ENCODE data around the gene CAPN11. TPM values are rescaled to one million over a fixed set of nuclear protein-coding genes. Genes with fewer than 3 reads are reported as not detected.
A peak's percentile ranks its signal among the peaks of the same experiment; 100 is the strongest.
"Not testable (repeated sequence)": the region's sequence is repeated elsewhere in the genome, so short reads cannot be mapped to it uniquely, and the experiment has no call there.

Gene CAPN11
- total RNA-seq, 1 experiment from 2014 or later: not detected

DNA sequence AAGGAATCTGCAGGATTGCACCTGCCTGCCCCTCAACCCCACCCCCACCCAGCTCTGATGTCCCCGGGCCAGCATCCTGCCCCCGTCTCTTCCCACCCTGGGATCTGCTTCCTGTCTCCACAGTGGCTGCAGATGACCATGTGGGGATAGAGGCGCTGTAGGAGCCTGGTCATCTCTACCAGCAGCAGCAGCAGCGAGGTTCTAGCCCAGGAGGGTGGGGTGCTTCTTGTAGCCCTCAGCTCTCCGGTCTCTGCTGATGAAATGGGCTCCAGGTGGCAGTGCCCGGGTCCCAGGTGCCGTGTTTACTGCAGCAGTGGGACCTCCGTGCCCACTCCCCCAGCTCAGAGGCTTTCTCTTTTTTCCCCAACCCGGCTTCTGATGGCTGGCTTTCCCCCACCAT lies 25.2 kb downstream of the CAPN11 start:
- no peak overlapping the region for H3K4me2 ChIP-seq (ENCODE audit: low read depth, low read length, poor library complexity, severe bottlenecking)
- H3K36me3 ChIP-seq (ENCODE audit: insufficient read depth, low read length): no peaks in the 10 kb centered on the region
- no peaks in the 10 kb centered on the region for H4K20me1 ChIP-seq (ENCODE audit: insufficient read depth, low read depth, low read length)
- no peaks in the 10 kb centered on the region for H3K4me1 ChIP-seq (ENCODE audit: low read length)
- no peak overlapping the region for H3K9ac ChIP-seq (ENCODE audit: low read length)
- no peaks in the 10 kb centered on the region for H3K27me3 ChIP-seq (ENCODE audit: low read length)
- no peaks in the 10 kb centered on the region for H3K9me2 ChIP-seq (replicated peaks; ENCODE audit: insufficient read depth, low read length)
- no peak overlapping the region for H3K4me3 ChIP-seq (ENCODE audit: low read length)
- H3K9me3 ChIP-seq (ENCODE audit: low read length): no peaks in the 10 kb centered on the region
- H3K79me2 ChIP-seq (ENCODE audit: low read length): no peaks in the 10 kb centered on the region
- DNase-seq: no peak
- H3K27ac ChIP-seq (ENCODE audit: low read length): no peak overlapping the region
- H2AFZ ChIP-seq (ENCODE audit: low read length): no peak overlapping the region

- H3K9me2 ChIP-seq (replicated peaks; ENCODE audit: insufficient read depth, low read length); H3K36me3 ChIP-seq (ENCODE audit: insufficient read depth, low read length); H3K27me3 ChIP-seq (ENCODE audit: low read length); H3K9me3 ChIP-seq (ENCODE audit: low read length); H3K27ac ChIP-seq (ENCODE audit: low read length); H3K79me2 ChIP-seq (ENCODE audit: low read length); DNase-seq; H3K4me2 ChIP-seq (ENCODE audit: low read depth, low read length, poor library complexity, severe bottlenecking); H3K9ac ChIP-seq (ENCODE audit: low read length); H3K4me1 ChIP-seq (ENCODE audit: low read length); H4K20me1 ChIP-seq (ENCODE audit: insufficient read depth, low read depth, low read length); H2AFZ ChIP-seq (ENCODE audit: low read length); H3K4me3 ChIP-seq (ENCODE audit: low read length): not testable (repeated sequence)
These were observed 26.7 kb downstream of the CAPN11 start for GRCh38 chr6:44185356-44185755.

DNA sequence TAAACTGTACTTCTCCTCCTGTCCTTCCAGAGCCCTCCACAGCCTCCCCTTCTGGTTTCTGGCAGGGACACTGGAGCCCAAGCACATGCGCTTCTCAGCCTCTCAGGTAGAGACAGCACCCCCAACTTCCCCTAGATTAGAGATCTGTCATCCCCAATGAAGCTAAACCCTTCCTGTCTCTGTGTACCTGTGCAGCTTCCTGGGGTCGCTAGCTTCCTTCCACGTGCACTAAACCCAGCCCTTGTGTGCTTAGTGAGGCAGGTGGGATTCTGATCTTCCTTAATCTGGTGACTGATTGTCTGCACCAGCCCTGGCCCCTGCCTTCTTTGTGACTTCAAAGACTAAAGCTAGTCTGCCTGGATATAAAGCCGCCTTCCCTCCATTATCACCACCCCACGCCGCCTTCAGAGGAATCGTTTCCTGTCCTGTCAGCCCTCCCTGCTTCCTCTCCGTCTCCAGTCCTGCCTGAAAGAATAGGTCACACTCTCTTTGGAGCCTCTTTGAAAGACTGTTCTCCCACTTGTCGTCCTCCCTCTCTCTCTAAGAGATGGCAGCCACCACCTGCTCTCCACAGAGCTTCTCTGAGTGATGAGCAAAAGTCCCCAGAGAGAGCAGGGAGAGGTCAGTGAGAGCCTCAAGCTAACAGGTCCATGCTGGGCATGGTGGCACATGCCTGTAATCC lies 27.5 kb downstream of the CAPN11 start:
- no peaks in the 10 kb centered on the region for H3K9me2 ChIP-seq (replicated peaks; ENCODE audit: insufficient read depth, low read length)
- no peaks in the 10 kb centered on the region for H3K9me3 ChIP-seq (ENCODE audit: low read length)
- no peak overlapping the region for H3K4me3 ChIP-seq (ENCODE audit: low read length)
- no peak overlapping the region for H3K27ac ChIP-seq (ENCODE audit: low read length)
- peaks cover 6% of the 10 kb centered on the region for H3K4me1 ChIP-seq (ENCODE audit: low read length)
- DNase-seq: no peak
- H3K9ac ChIP-seq (ENCODE audit: low read length): no peak overlapping the region
- H4K20me1 ChIP-seq (ENCODE audit: insufficient read depth, low read depth, low read length): no peaks in the 10 kb centered on the region
- H2AFZ ChIP-seq (ENCODE audit: low read length): no peak overlapping the region
- no peaks in the 10 kb centered on the region for H3K27me3 ChIP-seq (ENCODE audit: low read length)
- no peaks in the 10 kb centered on the region for H3K36me3 ChIP-seq (ENCODE audit: insufficient read depth, low read length)
- H3K4me2 ChIP-seq (ENCODE audit: low read depth, low read length, poor library complexity, severe bottlenecking): no peak overlapping the region
- H3K79me2 ChIP-seq (ENCODE audit: low read length): no peaks in the 10 kb centered on the region

DNA sequence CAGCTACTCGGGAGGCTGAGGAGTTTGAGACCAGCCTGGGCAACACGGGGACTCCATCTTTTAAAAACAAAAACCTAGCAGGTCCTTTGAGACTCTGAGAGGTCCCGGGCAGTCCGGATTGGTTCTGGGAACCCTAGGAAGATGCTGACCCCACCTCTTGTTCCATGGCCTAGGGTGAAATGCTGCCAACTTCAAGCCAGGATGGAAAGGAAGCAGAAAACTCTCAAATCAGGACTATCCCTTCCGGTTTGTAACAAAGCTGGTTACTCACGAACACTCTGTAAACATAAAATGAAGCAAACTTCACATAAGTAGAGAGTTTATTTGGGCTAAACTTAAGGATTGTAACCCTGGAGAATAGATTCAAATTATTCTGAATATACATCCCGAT lies 28.0 kb downstream of the CAPN11 start:
- Histone ChIP-seq H3K27ac (ENCODE audit: low read length) (no peak overlapping the region), H3K27me3 (ENCODE audit: low read length) (no peaks in the 10 kb centered on the region), H2AFZ (ENCODE audit: low read length) (no peak overlapping the region), H3K9me3 (ENCODE audit: low read length) (no peaks in the 10 kb centered on the region), H3K4me1 (ENCODE audit: low read length) (peaks cover 6% of the 10 kb centered on the region), H3K4me2 (ENCODE audit: low read depth, low read length, poor library complexity, severe bottlenecking) (no peak overlapping the region), H3K79me2 (ENCODE audit: low read length) (no peaks in the 10 kb centered on the region), H3K36me3 (ENCODE audit: insufficient read depth, low read length) (no peaks in the 10 kb centered on the region), H4K20me1 (ENCODE audit: insufficient read depth, low read depth, low read length) (no peaks in the 10 kb centered on the region), H3K4me3 (ENCODE audit: low read length) (no peak overlapping the region), H3K9ac (ENCODE audit: low read length) (no peak overlapping the region), H3K9me2 (replicated peaks; ENCODE audit: insufficient read depth, low read length) (no peaks in the 10 kb centered on the region)
- DNase-seq: no peak

DNA sequence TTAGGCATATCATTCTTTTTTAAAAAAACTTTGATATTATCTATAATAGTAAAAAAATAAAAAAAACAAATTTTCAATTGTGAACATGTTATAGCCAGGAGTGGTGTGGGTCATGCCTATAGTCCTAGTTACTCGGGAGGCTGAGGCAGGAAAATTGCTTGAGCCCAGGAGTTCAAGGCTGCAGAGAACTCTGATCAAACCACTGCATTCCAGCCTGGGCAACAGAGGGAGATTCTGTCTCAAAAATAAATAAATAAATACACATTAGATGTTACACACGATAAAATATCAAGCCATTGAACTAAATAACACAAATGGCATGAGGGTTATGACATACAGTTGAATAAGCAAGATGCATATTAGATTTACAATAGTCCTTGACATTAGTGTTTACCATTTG lies 30.2 kb downstream of the CAPN11 start:
- Histone ChIP-seq H4K20me1 (ENCODE audit: insufficient read depth, low read depth, low read length) (no peaks in the 10 kb centered on the region), H3K9ac (ENCODE audit: low read length) (no peak overlapping the region), H3K9me3 (ENCODE audit: low read length) (no peaks in the 10 kb centered on the region), H3K4me3 (ENCODE audit: low read length) (no peak overlapping the region), H3K36me3 (ENCODE audit: insufficient read depth, low read length) (no peaks in the 10 kb centered on the region), H2AFZ (ENCODE audit: low read length) (no peak overlapping the region), H3K27ac (ENCODE audit: low read length) (no peak overlapping the region), H3K9me2 (replicated peaks; ENCODE audit: insufficient read depth, low read length) (no peaks in the 10 kb centered on the region), H3K79me2 (ENCODE audit: low read length) (no peaks in the 10 kb centered on the region), H3K27me3 (ENCODE audit: low read length) (no peaks in the 10 kb centered on the region), H3K4me1 (ENCODE audit: low read length) (peaks cover 6% of the 10 kb centered on the region), H3K4me2 (ENCODE audit: low read depth, low read length, poor library complexity, severe bottlenecking) (no peak overlapping the region)
- DNase-seq: no peak

DNA sequence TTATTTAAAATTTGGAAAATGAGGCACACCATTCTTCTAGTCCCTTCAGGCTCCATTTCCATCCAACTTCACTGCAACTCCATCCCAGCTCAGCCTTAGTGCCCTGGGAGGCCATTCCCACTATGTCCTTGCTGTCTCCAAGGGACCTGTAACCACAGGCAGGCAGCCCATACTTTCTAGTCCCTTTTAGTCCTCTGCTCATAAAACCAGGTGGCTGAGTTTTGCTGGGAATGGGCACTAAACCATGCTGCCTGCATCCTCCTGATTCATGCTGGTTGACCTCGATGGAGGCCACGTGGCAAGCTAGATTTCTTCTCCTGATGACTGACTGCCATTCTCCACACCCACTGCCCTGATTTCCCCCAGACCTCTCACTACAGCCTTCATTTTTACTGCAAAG lies 30.6 kb downstream of the CAPN11 start:
- Histone ChIP-seq H3K9me2 (replicated peaks; ENCODE audit: insufficient read depth, low read length) (no peaks in the 10 kb centered on the region), H3K4me2 (ENCODE audit: low read depth, low read length, poor library complexity, severe bottlenecking) (no peak overlapping the region), H3K27me3 (ENCODE audit: low read length) (no peaks in the 10 kb centered on the region), H3K4me3 (ENCODE audit: low read length) (no peak overlapping the region), H3K4me1 (ENCODE audit: low read length) (peaks cover 6% of the 10 kb centered on the region), H3K9ac (ENCODE audit: low read length) (no peak overlapping the region), H3K9me3 (ENCODE audit: low read length) (no peaks in the 10 kb centered on the region), H3K36me3 (ENCODE audit: insufficient read depth, low read length) (no peaks in the 10 kb centered on the region), H3K79me2 (ENCODE audit: low read length) (no peaks in the 10 kb centered on the region), H3K27ac (ENCODE audit: low read length) (no peak overlapping the region), H2AFZ (ENCODE audit: low read length) (no peak overlapping the region), H4K20me1 (ENCODE audit: insufficient read depth, low read depth, low read length) (no peaks in the 10 kb centered on the region)
- no peak for DNase-seq

- Histone ChIP-seq H4K20me1 (ENCODE audit: insufficient read depth, low read depth, low read length) (no peaks in the 10 kb centered on the region), H3K27me3 (ENCODE audit: low read length) (no peaks in the 10 kb centered on the region), H3K36me3 (ENCODE audit: insufficient read depth, low read length) (no peaks in the 10 kb centered on the region), H3K9me2 (replicated peaks; ENCODE audit: insufficient read depth, low read length) (no peaks in the 10 kb centered on the region), H3K9ac (ENCODE audit: low read length) (no peak overlapping the region), H3K79me2 (ENCODE audit: low read length) (no peaks in the 10 kb centered on the region), H2AFZ (ENCODE audit: low read length) (no peak overlapping the region), H3K9me3 (ENCODE audit: low read length) (no peaks in the 10 kb centered on the region), H3K4me2 (ENCODE audit: low read depth, low read length, poor library complexity, severe bottlenecking) (peak overlapping the region; percentile 39), H3K4me3 (ENCODE audit: low read length) (no peak overlapping the region), H3K27ac (ENCODE audit: low read length) (no peak overlapping the region), H3K4me1 (ENCODE audit: low read length) (peaks cover 6% of the 10 kb centered on the region)
- peak; percentile 53 for DNase-seq
These were observed 32.1 kb downstream of the CAPN11 start for GRCh38 chr6:44190715-44191114.

DNA sequence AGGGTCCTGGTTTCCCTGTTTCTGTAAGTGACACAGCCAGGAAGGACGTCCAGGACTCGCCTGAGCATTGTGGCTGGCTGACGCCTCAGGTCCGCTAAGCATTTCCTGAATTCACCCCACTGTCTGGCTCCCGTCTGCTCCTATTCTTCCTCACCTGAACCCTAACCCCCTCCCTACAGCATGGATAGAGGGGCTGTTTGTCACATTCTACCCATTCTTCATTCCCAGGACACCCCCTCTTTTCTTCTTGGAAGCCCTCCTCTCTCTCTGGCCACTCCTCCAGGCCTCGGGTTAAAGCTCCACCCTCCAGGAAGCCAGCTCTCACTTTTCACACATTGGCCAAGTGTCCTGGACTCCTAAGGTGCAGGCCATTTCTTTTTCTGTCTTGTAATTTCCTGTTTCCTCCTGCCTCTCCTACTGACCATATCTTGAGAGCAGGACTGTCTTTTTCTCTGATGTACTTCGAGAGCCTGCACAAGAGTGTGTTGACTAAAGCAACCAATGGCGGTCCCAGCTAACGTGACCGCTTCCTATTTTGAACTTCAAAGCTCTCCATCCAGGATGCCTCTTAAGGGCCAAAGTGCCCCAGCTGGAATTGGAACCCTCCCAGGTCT lies 33.9 kb downstream of the CAPN11 start:
- no peaks in the 10 kb centered on the region for H4K20me1 ChIP-seq (ENCODE audit: insufficient read depth, low read depth, low read length)
- no peaks in the 10 kb centered on the region for H3K9me3 ChIP-seq (ENCODE audit: low read length)
- H3K36me3 ChIP-seq (ENCODE audit: insufficient read depth, low read length): no peaks in the 10 kb centered on the region
- DNase-seq: no peak
- no peaks in the 10 kb centered on the region for H3K27me3 ChIP-seq (ENCODE audit: low read length)
- H3K4me1 ChIP-seq (ENCODE audit: low read length): peaks cover 6% of the 10 kb centered on the region
- no peaks in the 10 kb centered on the region for H3K79me2 ChIP-seq (ENCODE audit: low read length)
- no peak overlapping the region for H3K27ac ChIP-seq (ENCODE audit: low read length)
- H2AFZ ChIP-seq (ENCODE audit: low read length): no peak overlapping the region
- no peak overlapping the region for H3K4me2 ChIP-seq (ENCODE audit: low read depth, low read length, poor library complexity, severe bottlenecking)
- H3K9ac ChIP-seq (ENCODE audit: low read length): no peak overlapping the region
- H3K9me2 ChIP-seq (replicated peaks; ENCODE audit: insufficient read depth, low read length): no peaks in the 10 kb centered on the region
- no peak overlapping the region for H3K4me3 ChIP-seq (ENCODE audit: low read length)
